Heart left ventricle (tissue), 16 donors: ENCODE measurements around the gene ERLEC1. TPM values are rescaled to one million over a fixed set of nuclear protein-coding genes. Genes with fewer than 3 reads are reported as not detected.
A peak's percentile ranks its signal among the peaks of the same experiment; 100 is the strongest.

Source experiments
- ATAC-seq, 4 donors: fragments of 200-7000 bp; cut with Tn5 transposase; one replicate each; pipeline ENCODE4 v1.9.1; 2020 to 2022; ENCODE audit warnings: moderate library complexity in 4 of 4, mild to moderate bottlenecking in 3 of 4, moderate number of reproducible peaks in 1 of 4
- DNase-seq, 5 donors: peaks; one replicate each; pipeline ENCODE4 v3.0.0-alpha.2; 2020
- H3K27ac ChIP-seq, 12 donors: fragments of 200-600 bp; sonication (generic) in 4 of 12; one replicate each; pipeline versions ENCODE4 v1.5.0 to v1.8.0; 2016 to 2022; ENCODE audit warnings: mild to moderate bottlenecking in 2 of 12
- H3K27me3 ChIP-seq, 9 donors: fragments of 200-600 bp; sonication (generic) in 2 of 9; one replicate each; pipeline versions ENCODE4 v1.5.1 to v1.8.0; 2016 to 2022; ENCODE audit warnings: mild to moderate bottlenecking in 3 of 9
- H3K36me3 ChIP-seq, 9 donors: fragments of 200-600 bp; sonication (generic) in 2 of 9; one replicate each; pipeline versions ENCODE4 v1.5.0 to v1.8.0; 2018 to 2022; ENCODE audit warnings: mild to moderate bottlenecking in 2 of 9
- H3K4me1 ChIP-seq, 12 donors: fragments of 200-600 bp; sonication (generic) in 4 of 12; one replicate each; pipeline versions ENCODE4 v1.5.0 to v1.8.0; 2016 to 2022; ENCODE audit warnings: mild to moderate bottlenecking in 3 of 12
- H3K4me3 ChIP-seq, 12 donors: fragments of 200-600 bp; sonication (generic) in 4 of 12; one replicate each; pipeline versions ENCODE4 v1.5.0 to v1.8.0; 2017 to 2022; ENCODE audit warnings: mild to moderate bottlenecking in 9 of 12, moderate library complexity in 4 of 12
- H3K9me3 ChIP-seq, 12 donors: fragments of 200-600 bp; sonication (generic) in 4 of 12; one replicate each; pipeline versions ENCODE4 v1.5.0 to v1.8.0; 2016 to 2022; ENCODE audit warnings: mild to moderate bottlenecking in 1 of 12
- CTCF ChIP-seq, 12 donors: fragments of 200-600 bp; sonication (generic) in 4 of 12; IDR thresholded peaks; one replicate each; pipeline versions ENCODE4 v1.5.0 to v1.8.0; 2018 to 2022; ENCODE audit warnings: antibody characterized with exemption in 12 of 12, mild to moderate bottlenecking in 5 of 12
- POLR2A ChIP-seq, 2 donors: fragments of 450-650 bp; IDR thresholded peaks; one replicate each; pipeline ENCODE4 v1.6.1; 2017; ENCODE audit warnings: antibody characterized with exemption in 2 of 2, mild to moderate bottlenecking in 2 of 2, moderate library complexity in 2 of 2
- WGBS, 4 donors: extraction: QIAGEN DNeasy Blood & Tissue Kit in 2 of 4; methylation state at CpG; one replicate each; pipeline versions ENCODE4 v1.1.5 to v1.1.7; 2013 to 2018; 5-methylcytosine and 5-hydroxymethylcytosine counted together
- intact Hi-C, 10 donors: fragments of 100-400 bp; cut with DNase I; formaldehyde crosslinking; loops; one replicate each; pipeline versions ENCODE4 v1.11.1 to v1.14.2; 2022
- long read RNA-seq, 3 donors: library from polyadenylated mRNA; unstranded; transcript quantifications; one replicate each; pipeline ENCODE4 v2.0.0, GENCODE V29; 2020 to 2021
- polyA plus RNA-seq, 2 donors: library from polyadenylated mRNA; stranded (reverse); fragments of 200-250 nt; gene quantifications; one replicate each; pipeline ENCODE4 v1.2.3, GENCODE V29; 2013
- total RNA-seq, 9 donors: library from RNA; depleted of rRNA in 2 of 9; stranded (reverse); fragments of >200 nt in 2 of 9; fragmentation: NEBNext Ultra II Directional in 3 of 9; extraction: Animal tissue kit (Norgen Biotek cat#: 25700) in 3 of 9; gene quantifications; one replicate each; pipeline versions ENCODE4 v1.1.0 to v1.2.4, GENCODE V29; 2016 to 2023
- donor health status: ischemic (EF 13 %, LVEDD 7.1; RV severe dilation, severe dysfunction).
- donor health status: healthy with polysubstance abuse.
- donor health status: DM: no; HTN: yes; CAD: no.
- donor health status: DM: no; HTN: no; CAD: no.
- donor health status: ischemic (EF 25% LVEDD 6.9; RV normal size, moderate dysfunction).
- donor health status: ischemic (EF 25% LVEDD 5.7; RV mildly dilated, moderate dysfunction).
- donor health status: healthy.
- donor health status: DM: yes; HTN: yes; CAD: no.
- donor health status: ischemic (EF 35%, LVEDD 5.7; RV mildly dilated, moderate dysfunction).
- donor health status: nonischemic (EF 11% LVEDD 7.7; RV severe dilation, severe dysfunction).
- donor health status: DM: yes; HTN: yes; CAD: no.
- donor health status: PGD.
- donor health status: ischemic (EF 29% LVEDD 5.4; RV normal size, mild dysfunction).
- donor health status: nonischemic (EF 23%, LVEDD 6.1; RV moderate dilation, normal function).

Gene ERLEC1
- 10 to 100 TPM; 32.3 to 49.8 (median 42.7) TPM for total RNA-seq
- 10 to 100 TPM; 14.6 to 63.6 TPM for polyA plus RNA-seq
- long read RNA-seq, donor 1, transcript ERLEC1-201 (14 exons, 2,433 nt), result major isoform, 74 of 100 reads
- long read RNA-seq, donor 1, transcript ERLEC1-202 (13 exons, 2,271 nt), result minor isoform, 10 of 100 reads
- long read RNA-seq, donor 1, partial matches to known transcripts, result 5 of 100 reads
- long read RNA-seq, donor 1, other reads (novel, unspliced or antisense), result 11 of 100 reads
- long read RNA-seq, donor 2, transcript ERLEC1-202 (13 exons, 2,271 nt), result minor isoform, 23 of 318 reads
- long read RNA-seq, donor 2, transcript ERLEC1-201 (14 exons, 2,433 nt), result major isoform, 258 of 318 reads
- long read RNA-seq, donor 2, partial matches to known transcripts, result 21 of 318 reads
- long read RNA-seq, donor 2, other reads (novel, unspliced or antisense), result 15 of 318 reads
- long read RNA-seq, donor 3, transcript ERLEC1-201 (14 exons, 2,433 nt), result major isoform, 65 of 89 reads
- long read RNA-seq, donor 3, transcript ERLEC1-202 (13 exons, 2,271 nt), result minor isoform, 10 of 89 reads
- long read RNA-seq, donor 3, partial matches to known transcripts, result 7 of 89 reads
- long read RNA-seq, donor 3, other reads (novel, unspliced or antisense), result 7 of 89 reads

- peak in 2 of 12 donors; percentile 7 to 15 for TF ChIP-seq CTCF (IDR thresholded peaks at IDR 0.05)
- TF ChIP-seq POLR2A (IDR thresholded peaks at IDR 0.05), result peak in 1 of 2 donors; percentile 68
- DNase-seq (peak; percentile 92 to 94 (median 93)), ATAC-seq (peak; percentile 95 to 99 (median 98))
- peaks cover 0 to 8% (median 0%) of the 10 kb centered on the region in 9 donors for H3K36me3 ChIP-seq
- no peaks in the 10 kb centered on the region for H3K27me3 ChIP-seq
- 0 to 1% (median 0%) methylated on average over 30 to 77 of the region's 77 CpGs for WGBS, 4 donors
- H3K4me3 ChIP-seq, result peak within 1 kb of the TSS; percentile 54 to 97 (median 92)
- H3K4me1 ChIP-seq, result peaks cover 0 to 55% (median 28%) of the 10 kb centered on the region in 12 donors
- no peaks in the 10 kb centered on the region for H3K9me3 ChIP-seq
- H3K27ac ChIP-seq, result peak within 1 kb of the TSS; percentile 63 to 90 (median 82)
- intact Hi-C loops, result no loop called here
Observed at GRCh38 chr2:53786705-53787613, at the start of gene ERLEC1, which contains the start of gene ASB3. Gene ERLEC1 (plus strand): TSS chr2:53787044. CDS start chr2:53787211, 167 bp downstream. Gene ASB3 (minus strand): TSS chr2:53786953. CDS start chr2:53765572, 21,381 bp downstream.

- no peak overlapping the region for H3K4me3 ChIP-seq
- 94 to 97% (median 96%) methylated on average over 5 of the region's 5 CpGs for WGBS, 4 donors
- TF ChIP-seq POLR2A (IDR thresholded peaks at IDR 0.05) (no peak), CTCF (IDR thresholded peaks at IDR 0.05) (no peak)
Observed at GRCh38 chr2:53737091-53737490, 49.8 kb upstream of the ERLEC1 start.

GRCh38 chr2:53739032-53739431 lies 47.8 kb upstream of the ERLEC1 start:
- peaks cover 0 to 12% (median 0%) of the 10 kb centered on the region in 12 donors for H3K4me1 ChIP-seq
- H3K9me3 ChIP-seq, result no peaks in the 10 kb centered on the region
- intact Hi-C loops, result no loop called here
- DNase-seq (no peak), ATAC-seq (no peak)
- no peak overlapping the region for H3K27ac ChIP-seq
- H3K27me3 ChIP-seq, result no peaks in the 10 kb centered on the region
- H3K36me3 ChIP-seq, result peaks cover 0 to 2% (median 0%) of the 10 kb centered on the region in 9 donors
- WGBS, 4 donors, result 80 to 89% (median 85%) methylated on average over 1 of the region's 1 CpG
- no peak for TF ChIP-seq CTCF (IDR thresholded peaks at IDR 0.05)
- TF ChIP-seq POLR2A (IDR thresholded peaks at IDR 0.05), result no peak
- H3K4me3 ChIP-seq, result no peak overlapping the region

More at GRCh38 chr2:53737091-53737490, 49.8 kb upstream of the ERLEC1 start:
- Histone ChIP-seq H3K27me3 (no peaks in the 10 kb centered on the region), H3K9me3 (no peaks in the 10 kb centered on the region), H3K36me3 (peaks cover 0 to 11% (median 0%) of the 10 kb centered on the region in 9 donors), H3K27ac (no peak overlapping the region), H3K4me1 (peaks cover 0 to 4% (median 0%) of the 10 kb centered on the region in 12 donors)
- DNase-seq (no peak), ATAC-seq (no peak)
- intact Hi-C loops, result no loop called here
